GM19324 (cell line): ENCODE measurements around the gene CARM1.
"Not testable (repeated sequence)": the region's sequence is repeated elsewhere in the genome, so short reads cannot be mapped to it uniquely, and the experiment has no call there.

Experiments
- ATAC-seq: cut with Tn5 transposase; IDR thresholded peaks from one replicate; pipeline ENCODE4 v1.9.1; 2021; ENCODE audit warnings: mild to moderate bottlenecking, moderate library complexity; ENCODE audit not compliant: unreplicated experiment, low FRiP score

CARM1 gene

DNA sequence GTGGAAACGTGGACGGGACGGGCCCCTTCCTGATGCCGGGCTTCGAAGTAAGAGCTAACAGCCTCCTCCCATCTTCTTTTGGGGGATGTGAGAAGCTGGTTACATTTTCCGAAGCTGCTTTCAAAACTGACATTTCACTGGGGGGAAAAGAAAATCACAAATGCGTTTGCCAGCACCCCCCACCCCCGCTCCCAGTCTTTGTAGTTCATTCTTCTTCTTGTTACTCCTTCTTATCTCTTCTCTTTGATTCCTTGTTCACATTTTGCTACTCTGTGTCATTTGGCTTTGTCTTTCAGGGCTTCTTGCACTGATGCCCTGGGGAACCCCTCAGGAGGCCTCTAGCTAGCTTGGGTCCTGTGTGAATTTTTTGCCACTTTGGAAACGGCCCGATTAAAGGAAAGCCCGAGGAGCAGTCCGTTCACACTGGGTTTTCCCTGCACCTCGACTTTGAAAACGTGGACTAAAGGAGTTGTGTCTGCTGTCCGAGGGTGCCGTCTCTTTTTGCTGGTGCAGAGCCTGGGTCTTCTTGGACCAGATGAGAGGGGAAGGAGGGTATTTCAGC, 1.3 kb downstream of the CARM1 start:
- ATAC-seq, result no peak

DNA sequence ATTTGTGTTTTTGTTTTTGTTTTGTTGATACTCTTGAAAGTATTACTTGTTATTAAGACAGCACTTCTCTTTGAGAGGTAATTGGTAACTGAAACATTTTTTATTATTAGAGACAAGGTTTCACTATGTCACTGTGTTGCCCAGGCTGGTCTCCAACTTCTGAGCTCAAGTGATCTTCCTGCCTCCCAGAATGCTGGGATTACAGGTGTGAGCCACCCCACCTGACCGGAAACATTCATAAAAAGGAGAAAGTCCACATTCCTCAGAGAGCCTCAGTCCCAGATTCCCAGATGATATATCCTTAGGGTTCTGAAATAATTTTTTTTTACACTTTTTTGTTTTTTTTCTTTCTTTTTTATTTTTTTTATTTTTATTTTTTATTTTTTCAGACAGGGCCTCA, 2.7 kb downstream of the CARM1 start:
- no peak for ATAC-seq

DNA sequence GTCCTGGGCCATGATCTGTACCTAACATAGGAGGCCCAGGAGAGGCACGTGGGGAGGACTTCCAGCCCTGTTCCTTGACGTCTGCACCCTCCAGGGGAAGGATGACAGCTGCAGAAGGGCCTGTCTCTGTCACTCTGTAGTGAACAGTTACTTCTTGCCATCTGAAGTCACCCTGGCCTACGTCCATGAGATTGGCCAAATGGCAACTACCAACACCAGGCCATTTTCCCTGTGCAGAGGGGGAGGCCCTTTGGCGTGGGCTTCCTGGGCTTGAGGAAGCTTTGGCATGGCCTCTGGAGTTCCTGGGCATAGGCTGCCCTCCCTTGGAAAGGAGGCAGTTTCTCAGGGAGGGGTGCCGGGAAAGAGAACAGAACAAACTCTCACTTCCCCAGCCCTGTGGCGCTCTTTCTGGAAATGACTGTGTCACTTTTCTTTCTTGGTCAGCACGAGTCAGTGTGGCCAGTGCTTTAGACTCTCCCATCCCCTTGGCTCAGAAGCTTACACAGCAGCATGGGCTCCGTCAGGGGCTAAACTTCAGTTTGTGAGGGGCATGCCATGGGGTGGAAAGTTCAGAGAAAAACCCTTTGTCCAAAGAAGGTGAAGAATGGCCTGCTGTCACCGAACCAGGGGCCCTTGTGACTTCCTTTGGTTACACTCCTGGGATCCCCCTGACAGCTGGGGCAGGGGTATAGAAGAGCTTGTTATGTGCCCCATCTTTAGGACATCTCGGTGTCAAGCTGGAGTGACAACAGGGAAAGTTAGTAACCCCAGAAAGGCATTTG, 5.3 kb downstream of the CARM1 start:
- ATAC-seq, result no peak

DNA sequence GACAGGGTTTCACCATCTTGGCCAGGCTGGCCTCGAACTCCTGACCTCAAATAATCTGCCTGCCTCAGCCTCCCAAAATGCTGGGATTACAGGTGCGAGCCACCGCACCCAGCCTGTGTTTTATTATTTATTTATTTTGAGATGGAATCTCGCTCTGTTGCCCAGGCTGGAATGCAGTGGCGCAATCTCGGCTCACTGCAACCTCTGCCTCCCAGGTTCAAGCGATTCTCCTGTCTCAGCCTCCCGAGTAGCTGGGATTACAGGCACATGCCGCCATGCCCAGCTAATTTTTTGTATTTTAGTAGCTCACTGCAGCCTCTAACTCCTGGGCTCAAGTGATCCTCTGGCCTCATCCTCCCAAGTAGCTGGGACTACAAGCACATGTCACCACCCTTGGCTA, 6.3 kb downstream of the CARM1 start:
- ATAC-seq, result not testable (repeated sequence)

DNA sequence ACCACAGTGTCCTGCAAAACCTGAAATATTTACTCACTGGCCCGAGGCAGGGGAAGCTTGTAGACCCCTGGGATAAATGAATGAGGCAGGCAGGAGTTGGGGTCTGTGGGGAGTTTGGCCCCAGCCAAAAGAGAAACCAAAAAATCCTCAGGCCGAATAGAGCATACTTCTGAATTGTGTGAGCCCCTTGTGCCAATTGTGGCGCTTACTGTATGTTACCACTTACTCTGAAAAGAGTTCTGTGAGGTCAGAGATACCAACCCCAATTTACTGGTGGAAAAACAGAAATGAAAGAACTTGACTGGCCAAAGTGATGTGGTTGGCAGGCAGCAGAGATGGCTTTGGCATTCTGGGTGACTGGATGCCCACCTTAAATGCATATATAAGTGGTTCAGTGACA, 6.9 kb downstream of the CARM1 start:
- ATAC-seq, result no peak

DNA sequence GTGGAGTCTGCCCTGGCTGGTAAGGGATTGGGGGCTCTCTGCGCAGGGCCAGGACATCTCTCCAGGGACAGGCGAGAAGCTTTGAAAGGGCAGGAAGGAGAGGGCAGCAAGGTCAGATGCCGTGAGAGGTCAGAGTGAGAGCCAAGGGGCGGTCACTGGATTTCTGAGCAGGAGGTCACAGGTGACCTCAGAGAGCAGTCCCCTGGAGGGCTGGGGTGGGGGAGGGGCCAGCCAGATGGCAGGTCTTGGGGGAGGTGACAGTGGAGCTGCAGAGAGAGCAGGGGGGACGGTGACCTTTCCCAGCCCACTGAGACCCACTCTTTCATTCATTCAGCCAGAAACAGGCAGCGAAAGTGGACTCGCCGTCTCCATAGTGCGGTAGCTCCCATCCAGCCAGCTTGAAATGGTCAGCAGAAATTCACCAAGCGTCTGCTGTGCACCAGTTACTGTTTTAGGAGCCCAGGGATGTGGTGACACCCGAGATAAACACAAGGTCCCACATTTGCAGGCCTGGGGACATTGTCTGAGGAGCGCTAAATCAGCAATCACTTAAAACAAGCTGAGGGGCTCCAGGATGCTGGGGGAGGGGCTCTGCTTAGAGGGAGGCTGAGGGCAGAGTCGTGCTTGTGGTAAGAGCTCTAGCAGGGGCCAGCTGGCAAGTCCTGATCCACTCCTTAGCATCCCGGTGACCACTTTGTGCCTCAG, 10.2 kb downstream of the CARM1 start:
- no peak for ATAC-seq

DNA sequence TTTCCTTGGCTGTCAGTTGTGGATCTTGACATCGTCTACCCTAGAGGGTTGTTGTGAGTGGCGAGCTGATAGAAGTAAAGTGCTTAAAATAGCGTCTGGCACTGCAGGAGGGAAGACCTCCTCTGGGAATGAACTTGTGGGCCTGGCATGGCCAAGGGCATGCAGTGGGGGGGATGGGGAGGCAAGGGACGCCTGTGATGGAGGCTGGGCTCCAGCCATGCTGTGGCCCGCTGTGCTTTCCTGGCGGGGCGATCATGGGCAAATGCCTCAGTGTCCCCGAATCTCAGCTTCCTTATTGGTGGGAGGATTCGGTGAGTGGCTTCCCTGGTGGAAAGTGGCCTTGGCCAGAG, 10.7 kb downstream of the CARM1 start:
- ATAC-seq, result no peak

DNA sequence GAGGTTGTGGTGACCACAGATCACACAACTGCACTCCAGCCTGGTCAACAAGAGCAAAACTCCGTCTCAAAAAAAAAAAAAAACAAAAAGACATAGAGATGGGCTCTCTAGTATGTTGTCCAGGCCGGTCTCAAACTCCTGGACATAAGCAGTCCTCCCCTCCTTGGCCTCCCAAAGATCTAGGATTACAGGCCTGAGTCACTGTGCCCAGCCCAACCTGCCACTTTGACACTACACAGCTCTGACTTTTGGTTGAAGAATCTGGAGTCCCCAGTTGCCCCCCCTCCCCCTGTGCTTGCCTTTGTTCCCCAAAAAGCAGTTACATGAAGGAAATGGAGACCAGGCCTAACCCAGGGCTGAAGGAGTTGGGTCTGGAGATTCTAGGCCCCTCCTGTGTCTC, 12.9 kb downstream of the CARM1 start:
- ATAC-seq, result no peak

DNA sequence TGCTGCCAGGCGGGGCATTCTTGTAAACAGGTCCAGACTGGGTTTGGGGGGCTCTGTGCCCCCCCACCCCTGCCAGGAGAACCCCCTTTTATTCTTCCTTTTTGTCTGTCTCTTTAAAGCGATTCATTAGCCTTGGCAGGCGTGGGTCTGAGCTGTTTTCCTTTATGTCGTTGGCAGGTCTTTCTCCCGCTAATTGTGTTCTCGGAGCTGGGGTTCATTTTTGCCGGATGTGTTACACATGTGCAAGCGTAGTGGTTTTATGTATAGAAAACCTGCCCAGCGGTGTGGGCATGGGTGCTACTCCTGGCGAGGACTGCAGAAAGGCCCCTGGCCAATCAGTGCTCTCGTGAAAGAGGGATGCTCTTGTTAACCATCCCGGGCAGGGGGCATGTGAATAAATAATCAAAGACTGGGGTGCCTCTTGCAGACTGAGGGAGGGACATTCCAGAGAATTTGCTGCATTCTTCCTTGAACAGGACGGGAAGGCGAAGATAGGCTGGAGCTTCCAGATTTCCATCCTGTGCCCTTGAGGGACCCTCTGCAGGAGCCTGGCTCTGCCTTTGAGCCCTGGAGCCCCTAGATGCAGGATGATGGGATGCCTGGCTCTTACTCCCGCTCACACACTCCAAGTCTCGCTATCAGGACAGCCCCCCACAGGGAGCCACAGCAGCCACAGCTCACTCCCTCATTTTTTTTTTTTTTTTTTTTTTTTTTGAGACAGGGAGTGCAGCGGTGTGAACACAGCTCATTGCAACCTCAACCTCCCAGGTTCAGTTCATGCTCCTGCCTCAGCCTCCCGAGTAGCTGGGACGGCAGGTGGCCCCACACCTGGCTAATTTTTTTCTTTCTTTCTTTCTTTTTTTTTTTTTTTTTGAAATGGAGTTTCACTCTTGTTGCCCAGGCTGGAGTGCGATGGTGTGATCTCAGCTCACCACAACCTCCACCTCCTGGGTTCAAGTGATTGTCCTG, 14.1 kb downstream of the CARM1 start:
- ATAC-seq, result no peak

DNA sequence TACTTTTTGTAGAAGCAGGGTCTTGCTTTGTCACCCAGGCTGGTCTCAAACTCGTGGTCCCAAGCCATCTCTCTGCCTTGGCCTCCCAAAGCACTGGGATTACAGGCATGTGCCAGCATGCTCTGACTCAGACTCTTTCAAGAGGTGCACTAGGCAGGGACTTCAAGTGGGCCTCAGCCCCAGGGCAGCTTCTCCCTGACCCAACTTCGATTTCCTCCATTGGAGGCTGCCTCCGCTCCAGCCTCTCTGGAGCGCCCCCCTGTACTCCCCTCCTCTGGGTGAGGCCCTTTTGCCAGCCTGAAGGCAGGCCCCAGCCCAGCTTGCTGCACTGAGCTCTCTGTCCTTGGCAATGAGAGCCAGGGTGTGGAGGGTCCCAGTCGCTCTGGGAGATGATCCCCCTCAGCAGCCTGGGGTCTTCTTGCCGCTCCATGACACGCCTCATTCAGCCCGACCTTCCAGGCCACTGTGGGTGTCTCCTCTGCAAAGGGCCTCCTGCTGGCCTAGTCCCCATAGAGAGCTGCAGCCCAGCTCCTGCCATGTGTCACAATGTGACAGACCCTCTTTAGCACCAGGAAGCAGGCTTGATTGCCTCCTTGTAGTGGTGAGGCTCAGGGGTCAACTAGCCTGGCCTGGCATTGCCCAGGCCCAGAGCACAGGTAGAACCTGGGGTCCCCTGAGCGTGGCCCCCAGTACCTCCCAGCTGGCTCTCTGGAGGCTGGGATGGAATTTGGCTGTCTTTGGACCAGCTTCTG, 16.4 kb downstream of the CARM1 start:
- no peak for ATAC-seq

DNA sequence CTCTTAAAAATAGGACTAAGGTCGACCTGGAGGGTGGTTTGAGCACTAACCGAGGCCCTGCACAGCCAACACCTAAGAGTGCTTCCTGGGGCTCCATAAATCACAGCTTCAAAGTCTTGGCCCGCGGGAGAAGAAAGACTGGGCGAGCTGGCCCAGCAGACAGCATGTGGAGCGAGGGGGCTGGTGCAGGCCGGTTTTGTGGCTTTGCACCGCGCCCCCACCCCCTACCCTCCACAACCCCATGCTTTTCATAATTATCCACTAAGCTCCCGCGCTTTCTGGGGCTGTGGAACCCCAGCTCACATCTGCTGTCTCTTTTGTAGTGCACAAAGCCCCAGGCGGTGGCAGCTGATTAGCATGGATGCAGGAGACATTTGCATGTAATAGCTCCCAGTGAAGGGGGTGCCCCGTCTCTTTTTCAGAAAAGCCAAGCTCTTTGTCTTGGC, 17.1 kb downstream of the CARM1 start:
- ATAC-seq, result no peak

DNA sequence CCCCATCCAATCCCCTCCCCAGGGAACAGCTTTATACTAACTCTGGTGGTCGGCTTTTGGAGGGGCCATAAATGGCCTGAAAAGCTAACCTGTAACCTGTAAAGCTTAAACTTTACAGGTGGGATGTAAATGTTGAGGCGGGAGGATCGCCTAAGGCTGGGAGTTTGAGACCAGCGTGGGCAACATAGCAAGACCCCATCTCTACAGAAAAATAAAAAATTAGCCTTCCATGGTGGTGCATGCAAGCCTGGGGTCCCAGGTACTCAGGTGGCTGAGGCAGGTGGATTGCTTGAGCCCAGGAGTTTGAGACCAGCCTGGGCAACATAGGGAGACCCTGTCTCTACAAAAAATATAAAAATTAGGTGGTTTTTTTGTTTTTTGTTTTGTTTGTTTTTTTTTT, 18.5 kb downstream of the CARM1 start:
- no peak for ATAC-seq

DNA sequence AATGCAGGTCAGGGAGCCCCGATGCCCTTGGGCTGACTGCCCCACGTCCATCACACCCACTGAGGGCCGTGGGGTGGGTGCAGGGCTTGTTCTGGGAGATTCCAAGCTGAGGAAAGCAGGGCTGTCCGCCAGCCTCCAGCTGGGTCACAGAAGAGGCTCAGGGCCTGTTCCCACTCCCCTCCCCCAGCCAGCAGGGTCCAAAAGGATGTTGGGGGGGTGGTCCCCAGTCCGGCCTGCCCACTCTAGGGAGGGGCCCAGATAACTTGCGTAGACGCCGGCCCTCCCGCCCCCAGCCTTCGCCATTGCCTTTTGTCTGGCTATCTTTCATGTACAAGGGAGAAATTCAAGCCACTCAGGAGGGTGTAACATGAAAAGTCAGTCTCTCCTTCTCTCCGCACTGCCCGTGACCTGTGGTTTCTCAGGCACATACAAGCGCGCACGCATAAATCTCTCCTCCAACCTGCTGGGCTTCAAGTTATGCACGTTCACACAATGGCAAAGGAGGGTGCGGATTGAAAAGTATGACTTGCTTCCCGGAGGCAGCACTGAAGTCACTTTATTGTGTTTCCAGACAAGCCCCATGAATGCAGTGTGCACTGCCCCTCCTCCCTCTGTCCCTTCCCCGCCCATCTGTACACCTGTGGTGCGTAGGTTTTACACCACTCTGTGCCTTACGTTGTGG, 20.2 kb downstream of the CARM1 start:
- no peak for ATAC-seq

DNA sequence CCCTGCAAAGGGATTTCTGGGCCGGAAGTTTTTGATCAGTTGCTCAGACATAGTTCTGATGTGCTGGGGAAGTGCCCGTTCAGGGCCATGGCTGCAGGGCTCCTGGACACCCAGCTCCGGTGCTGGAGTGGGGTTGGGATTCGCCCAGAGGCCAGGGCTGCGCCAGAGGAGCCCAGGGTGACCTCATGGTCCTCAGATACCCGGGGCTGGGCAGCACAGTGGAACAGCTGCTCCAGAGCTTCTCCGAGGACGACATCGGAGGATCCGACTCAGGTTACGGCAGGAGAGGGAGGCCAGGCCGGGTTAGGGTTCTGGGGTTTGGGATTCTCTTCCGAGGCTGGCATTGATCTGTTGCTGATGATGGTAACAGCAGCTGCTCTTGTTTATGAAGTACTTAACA, 20.9 kb downstream of the CARM1 start:
- ATAC-seq, result no peak

DNA sequence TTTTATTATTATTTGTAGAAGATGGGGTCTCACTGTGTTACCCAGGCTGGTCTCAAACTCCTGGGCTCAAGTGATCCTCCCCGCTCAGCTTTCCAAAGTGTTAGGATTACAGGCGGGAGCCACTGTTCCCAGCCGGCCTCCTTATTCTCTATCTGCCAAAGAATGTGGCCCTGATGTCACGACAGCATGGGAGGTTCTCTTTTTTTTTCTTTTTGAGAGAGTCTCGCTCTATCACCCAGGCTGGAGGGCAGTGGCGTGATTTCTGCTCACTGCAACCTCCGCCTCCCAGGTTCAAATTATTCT, 23.5 kb downstream of the CARM1 start:
- no peak for ATAC-seq

DNA sequence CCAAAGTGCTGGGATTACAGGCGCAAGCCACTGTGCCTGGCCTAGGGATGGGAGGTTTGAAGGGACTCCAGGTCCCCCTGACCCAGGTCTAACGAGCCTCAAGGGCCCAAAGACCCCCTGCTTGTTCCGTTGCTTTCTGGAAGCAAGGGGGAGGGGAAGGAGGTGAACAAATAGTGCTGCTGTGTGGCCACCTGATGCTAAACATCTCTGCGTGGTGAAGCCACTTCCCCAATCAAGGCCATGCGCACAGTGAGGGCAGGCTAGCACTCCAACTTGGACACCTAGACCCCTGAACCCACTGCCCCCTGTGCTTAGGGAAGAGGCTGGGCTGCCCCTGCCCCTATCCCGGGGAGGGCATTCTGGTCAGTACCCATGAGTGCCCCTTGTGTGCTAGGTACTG, 24.0 kb downstream of the CARM1 start:
- no peak for ATAC-seq

DNA sequence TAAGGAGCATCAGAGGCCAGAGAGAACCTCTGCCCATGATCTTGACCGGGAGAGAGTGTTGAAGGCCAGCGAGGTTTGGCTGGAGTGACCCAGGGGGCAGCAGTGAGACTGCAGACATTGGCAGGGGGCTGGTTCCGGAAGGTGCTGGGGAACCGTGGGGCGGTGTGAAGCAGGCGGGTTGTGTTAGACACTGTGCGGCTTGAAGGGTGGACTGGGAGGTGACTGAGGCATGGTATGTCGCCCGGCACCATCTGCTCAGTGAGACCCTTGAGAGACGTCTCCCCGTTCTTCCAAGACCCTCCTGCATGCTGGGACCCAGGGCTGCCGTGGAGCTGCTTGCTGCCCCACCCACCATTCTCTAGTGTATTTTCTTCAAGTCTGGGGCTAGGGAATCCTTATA, 24.6 kb downstream of the CARM1 start:
- no peak for ATAC-seq

DNA sequence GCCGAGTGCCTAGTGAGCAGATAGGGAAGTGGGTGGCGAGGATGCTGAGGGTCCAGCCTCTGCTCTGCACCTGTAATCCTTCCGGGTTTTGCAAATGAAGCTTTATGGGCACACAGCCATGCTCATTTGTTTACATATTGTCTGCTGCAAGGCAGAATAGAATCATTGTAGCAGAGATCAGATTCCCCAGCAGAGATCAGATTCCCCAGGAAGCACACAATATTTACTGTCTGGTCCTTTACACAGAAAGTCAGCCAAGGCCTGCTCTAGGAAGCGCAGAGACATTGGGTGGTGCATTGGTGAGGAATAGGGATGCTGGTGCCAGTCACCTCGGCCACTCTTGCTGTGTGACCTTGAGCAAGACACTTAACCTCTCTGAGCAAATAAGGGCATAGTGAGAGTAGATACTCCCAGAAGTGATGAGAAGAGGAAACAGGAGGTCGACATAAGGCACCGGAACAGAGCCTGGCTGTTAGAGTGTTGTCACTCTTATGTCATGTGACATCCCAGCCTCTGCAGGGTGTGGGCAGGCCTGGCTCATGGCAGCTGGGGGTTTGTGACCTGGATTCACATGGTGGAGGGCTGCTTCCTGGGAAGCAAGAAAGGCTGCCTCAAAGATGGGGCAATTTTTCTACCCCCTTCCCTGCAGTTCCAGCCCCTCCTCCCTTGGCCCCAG, 25.6 kb downstream of the CARM1 start:
- ATAC-seq, result no peak

DNA sequence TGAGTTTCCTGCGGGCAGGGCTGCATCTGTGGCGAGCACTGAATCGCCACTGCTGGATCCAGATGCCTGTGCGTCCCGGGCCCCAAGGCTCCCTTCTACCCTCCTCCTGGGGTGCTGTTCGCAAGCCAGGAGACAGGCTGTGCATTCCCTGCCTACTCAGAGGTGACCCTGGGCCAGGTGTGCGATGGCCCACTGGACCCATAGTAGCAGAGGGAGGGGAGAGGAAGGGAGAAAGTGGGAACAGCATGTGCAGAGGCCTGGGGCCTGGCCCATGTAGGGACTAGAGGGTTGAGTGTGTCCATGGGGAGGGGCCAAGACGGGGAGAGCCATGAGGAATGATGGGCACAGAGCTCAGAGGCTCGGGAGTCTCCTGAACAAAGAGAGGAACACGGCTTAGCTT, 27.3 kb downstream of the CARM1 start:
- no peak for ATAC-seq
